Measurements from ENCODE around the gene PARD6B.

- TF ChIP-seq EZH2 (IDR thresholded peaks at IDR 0.05; ENCODE audit: borderline replicate concordance, insufficient read depth, low read depth, low read length, poor library complexity, severe bottlenecking) (no peak), CTCF (IDR thresholded peaks at IDR 0.05) (no peak)
Observed at GRCh38 chr20:50723672-50724071, 7.7 kb upstream of the PARD6B start.
